Stimulated activated CD4-positive, alpha-beta T cell treated with anti-CD3 and anti-CD28 coated beads, Interleukin-15, amount 100 ng/mL, for 1 hour (primary cell): ENCODE data around the gene LILRA1.
"Not testable (repeated sequence)": the region's sequence is repeated elsewhere in the genome, so short reads cannot be mapped to it uniquely, and the experiment has no call there.

Experiments
- DNase-seq, 2 donors: peaks; one replicate each; pipeline ENCODE4 v3.0.0-alpha.2; 2020; ENCODE audit warnings: low read depth in 1 of 2, low spot score in 1 of 2

The LILRA1 gene

DNA sequence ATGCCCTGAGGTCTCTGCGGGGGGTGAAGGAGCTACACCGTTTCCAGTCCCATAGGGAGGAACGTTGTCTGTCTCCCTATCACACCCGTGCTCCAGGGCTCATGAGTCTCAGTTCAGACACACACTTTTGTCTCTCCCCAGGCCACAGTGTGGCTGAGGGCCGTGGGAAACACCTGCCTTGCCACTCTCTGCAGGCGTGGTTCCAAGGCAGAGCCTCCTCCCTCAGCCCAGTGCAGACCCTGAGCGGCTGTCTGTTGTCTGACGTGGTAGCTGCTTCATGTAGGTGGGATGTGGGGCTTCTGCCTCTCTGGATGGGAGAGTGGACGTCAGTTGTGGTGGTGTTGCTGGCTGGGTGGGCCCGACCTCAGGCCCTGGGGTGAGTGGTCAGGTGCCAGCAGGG lies 30.8 kb downstream of the LILRA1 start:
- DNase-seq: not testable (repeated sequence)

DNA sequence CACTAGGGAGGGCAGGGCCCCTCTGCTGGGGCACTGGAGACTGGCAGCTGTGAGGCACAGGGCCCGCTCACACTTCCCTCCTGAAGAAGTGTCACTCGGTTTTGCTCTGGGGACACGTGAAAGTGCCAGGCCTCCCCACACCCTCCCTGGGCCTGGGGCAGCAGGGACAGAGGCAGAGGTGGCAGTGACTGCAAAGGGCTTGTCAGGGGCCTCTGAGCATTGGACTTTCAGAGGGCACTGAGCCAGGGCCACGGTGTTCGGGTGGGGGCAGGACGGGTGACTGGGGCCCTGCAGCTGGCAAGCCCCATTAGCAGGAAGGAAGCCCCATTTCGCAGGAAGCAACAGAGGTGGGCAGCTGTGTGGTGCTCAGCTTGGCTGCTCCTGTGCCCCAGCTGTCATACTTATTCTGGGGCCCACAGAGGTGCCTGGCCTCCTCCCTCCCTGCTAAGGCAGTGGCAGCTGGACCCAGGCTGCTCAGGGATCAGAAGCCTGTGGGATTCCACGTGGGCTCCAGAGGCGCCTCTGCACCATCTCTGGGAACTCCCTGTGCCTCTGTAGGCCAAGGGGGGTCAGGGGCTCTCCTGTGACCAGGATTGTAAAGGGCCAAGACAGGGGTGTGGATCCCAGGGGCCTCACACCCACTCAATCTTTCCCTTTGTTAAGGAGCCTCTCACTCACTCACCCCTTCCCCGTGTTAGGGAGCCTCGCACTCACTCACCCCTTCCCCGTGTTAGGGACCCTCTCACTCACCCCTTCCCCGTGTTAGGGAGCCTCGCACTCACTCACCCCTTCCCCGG lies 31.7 kb downstream of the LILRA1 start:
- not testable (repeated sequence) for DNase-seq

DNA sequence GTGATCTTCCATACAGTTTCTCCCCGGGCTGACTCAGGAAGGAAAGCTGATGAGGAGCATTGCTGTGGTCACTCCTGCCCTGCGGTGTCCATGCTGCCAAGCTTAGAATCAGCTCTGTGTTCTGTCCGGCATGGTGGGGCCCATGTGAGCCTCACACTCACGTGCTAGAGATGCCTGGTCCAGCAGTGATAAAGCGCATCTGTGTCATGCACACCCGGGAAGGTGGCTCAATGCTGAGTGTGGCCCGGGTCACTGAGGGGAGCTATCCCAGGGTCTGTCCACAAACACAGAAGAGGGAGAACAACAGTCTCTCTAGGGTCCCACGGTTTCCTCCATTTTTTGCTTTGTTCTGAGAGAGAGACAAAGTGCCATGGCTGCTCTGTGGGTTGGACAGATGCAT lies 33.3 kb downstream of the LILRA1 start:
- DNase-seq: no peak

DNA sequence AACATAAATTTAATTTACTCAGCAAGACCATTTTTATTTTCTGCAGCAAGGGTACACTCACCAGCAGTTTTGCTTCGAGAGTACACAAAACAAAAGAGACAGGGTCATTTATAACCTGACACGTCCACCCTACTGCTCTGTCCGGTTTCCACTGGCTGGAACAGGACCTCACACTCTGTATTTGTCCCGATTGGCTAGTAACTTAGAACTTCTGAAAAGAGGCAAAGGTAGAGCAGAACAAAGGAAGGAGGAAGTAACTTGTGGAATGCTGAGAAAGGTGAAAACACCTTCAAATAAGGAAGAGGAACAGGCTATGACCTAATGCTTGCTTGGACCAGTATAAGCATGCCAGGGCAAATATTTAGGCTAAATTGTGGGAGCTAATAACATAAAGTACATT lies 34.5 kb downstream of the LILRA1 start:
- not testable (repeated sequence) for DNase-seq

DNA sequence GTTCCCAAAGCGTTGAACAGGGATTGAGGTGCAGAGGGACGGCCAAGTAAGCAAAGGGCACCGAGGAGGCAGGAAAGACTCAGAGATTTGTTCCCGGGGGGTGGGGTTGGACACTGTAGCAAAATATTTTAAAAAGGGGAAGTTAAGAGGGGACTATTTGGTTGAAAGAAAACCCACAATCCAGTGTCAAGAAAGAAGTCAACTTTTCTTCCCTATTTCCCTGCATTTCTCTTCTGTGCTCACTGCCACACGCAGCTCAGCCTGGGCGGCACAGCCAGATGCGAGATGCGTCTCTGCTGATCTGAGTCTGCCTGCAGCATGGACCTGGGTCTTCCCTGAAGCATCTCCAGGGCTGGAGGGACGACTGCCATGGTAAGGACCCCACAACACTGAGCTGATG lies 36.8 kb downstream of the LILRA1 start, which contains the start of gene LILRB1:
Gene LILRB1 (plus strand): TSS at position 223 of the 400 bp plus-strand sequence. CDS start 590 bp downstream, outside the sequence.
- DNase-seq: not testable (repeated sequence)

DNA sequence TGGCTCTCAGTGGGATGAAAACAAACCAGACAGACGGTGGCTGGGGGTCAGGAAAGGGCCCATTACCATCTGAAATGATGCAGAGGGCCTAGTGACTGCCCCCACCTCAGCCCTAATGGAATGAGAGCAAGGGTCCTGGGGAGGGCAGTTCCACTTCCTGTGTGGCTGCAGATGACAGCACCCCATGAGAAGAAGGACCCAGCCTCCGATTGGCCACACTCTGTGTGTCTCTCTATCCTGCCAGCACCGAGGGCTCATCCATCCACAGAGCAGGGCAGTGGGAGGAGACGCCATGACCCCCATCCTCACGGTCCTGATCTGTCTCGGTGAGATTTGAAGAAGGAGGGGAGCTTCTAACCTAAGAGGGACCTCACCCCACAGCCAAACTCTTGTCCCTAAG lies 37.4 kb downstream of the LILRA1 start:
- DNase-seq: no peak

DNA sequence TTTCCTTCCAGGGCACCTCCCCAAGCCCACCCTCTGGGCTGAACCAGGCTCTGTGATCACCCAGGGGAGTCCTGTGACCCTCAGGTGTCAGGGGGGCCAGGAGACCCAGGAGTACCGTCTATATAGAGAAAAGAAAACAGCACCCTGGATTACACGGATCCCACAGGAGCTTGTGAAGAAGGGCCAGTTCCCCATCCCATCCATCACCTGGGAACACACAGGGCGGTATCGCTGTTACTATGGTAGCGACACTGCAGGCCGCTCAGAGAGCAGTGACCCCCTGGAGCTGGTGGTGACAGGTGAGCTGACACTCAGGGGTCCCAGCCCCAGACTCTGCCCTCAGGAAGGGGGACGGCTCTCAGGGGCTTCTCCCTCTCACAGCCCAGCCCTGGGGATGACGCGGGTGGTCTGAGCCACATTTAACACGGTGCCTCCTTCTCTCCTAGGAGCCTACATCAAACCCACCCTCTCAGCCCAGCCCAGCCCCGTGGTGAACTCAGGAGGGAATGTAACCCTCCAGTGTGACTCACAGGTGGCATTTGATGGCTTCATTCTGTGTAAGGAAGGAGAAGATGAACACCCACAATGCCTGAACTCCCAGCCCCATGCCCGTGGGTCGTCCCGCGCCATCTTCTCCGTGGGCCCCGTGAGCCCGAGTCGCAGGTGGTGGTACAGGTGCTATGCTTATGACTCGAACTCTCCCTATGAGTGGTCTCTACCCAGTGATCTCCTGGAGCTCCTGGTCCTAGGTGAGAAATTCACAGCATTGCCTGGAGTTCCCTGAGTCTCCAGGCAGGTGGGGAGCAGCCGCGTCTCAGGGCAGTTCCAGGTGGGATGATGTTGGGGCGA lies 38.3 kb downstream of the LILRA1 start:
- DNase-seq: not testable (repeated sequence)

DNA sequence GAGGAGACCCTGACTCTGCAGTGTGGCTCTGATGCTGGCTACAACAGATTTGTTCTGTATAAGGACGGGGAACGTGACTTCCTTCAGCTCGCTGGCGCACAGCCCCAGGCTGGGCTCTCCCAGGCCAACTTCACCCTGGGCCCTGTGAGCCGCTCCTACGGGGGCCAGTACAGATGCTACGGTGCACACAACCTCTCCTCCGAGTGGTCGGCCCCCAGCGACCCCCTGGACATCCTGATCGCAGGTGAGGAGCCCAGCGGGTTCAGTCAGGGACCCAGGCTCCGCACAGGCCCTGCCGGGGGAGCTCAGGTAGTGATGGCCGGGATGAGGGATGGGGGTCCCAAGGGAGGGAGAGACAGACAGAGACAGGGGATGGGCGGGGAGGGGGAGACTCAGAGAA lies 39.1 kb downstream of the LILRA1 start:
- not testable (repeated sequence) for DNase-seq

DNA sequence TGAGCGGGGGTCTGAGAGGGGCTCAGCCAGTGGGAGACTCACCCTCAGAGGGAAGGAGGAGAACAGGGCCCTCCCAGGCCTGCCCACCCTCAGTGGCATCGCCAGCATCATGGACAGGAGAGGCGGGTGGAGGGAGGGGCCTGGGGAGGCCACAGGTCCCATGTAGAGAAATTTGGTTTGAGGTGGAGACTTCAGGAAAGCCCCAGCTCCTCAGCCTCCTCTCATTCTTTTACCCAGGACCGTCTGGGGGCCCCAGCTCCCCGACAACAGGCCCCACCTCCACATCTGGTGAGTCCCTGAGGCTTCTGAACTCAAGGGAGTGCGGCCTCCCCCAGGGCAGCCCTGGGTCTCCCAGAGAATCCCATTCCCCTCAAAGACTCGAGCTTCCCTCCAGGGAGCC lies 40.0 kb downstream of the LILRA1 start:
- DNase-seq: no peak

DNA sequence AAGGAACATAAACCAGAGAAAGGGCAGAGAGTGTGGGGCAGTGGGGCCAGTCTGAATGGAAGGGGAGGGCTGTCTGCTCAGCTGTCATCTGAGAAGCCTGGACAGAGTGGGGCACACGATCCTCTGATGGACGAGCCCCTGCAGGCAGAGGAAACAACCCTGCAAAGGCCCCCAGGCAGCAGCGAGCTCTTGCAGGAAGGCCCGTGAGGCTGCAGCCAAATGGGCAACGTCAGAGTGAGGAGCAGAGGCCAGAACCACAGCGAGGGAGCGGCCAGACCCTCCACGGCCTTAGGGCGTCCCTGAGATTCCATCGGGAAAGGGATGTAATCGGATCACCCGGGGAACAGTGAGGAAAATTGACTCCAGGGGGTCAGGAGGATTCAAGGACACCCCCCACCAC lies 42.6 kb downstream of the LILRA1 start:
- DNase-seq: not testable (repeated sequence)

DNA sequence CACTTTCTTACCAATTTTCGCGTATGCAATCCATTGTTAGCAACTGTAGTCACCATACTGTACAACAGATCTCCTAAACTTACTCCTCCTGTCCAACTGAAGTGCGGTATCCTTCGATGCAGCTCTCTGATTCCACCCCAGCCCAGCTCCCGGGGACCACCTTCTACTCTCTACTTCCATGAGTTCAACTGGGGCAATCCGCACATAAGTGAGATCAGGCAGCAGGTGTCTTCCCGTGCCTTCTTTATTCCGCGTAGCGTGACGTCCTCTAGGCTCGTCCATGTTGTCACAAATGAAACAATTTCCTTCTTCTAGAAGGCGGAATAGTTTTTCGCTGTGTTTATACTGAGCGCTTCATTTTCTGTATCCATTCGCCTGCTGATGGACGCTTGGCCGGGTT lies 45.3 kb downstream of the LILRA1 start:
- DNase-seq: no peak

DNA sequence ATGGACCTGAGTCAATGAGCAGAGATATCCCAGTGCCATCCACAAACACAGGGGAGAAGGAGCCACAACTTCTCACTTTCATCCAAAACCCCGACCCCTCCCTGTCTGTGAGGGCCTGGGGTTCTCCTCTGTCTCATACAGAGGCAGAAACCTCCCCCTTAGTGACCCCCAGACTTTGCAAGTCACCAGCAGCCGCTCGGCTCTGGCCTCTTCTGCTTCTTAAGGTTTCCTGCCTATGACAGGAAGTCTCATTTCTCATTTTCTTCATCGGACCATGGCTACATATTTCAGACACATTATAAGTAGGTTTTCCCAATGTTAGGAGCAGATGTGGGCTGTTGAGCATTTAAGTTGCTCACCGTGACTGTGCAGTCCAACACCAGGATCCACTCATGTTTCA lies 49.5 kb downstream of the LILRA1 start:
- not testable (repeated sequence) for DNase-seq

DNA sequence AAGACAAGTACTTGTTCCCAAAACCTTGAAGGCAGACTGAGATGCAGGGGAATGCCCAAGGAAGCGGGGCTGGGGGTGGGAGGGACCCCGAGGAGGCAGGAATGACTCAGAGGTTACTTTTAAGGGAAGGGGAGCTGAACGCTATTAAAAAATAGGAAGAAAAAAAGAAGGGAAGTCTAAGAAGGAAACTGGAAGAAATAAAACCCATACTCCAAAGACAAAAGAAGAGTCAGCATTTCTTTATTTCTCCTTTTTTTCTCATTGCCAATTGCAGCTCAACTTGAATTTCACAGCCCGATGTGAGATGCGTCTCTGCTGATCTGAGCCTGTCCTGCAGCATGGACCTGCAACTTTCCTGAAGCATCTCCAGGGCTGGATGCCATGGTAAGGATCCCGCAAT lies 50.2 kb downstream of the LILRA1 start:
- DNase-seq: not testable (repeated sequence)

DNA sequence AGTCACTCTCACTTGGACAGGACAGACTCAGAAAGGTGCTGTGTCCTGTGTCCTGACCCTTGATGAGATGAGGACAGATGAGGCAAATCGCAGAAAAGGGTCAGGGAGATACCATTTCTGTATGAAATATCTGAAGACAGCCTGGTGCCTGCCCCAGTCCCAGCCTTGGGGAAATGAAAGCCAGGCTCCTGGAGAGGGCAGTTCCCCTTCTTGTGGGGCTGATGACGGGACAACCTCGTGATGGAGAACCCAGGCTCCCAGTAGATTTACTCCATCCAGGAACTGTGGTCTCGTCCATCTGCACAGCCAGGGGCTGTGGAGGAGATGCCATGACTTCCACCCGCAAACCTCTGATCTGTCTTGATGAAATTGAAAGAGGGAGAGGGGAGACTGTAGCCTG lies 50.6 kb downstream of the LILRA1 start:
- DNase-seq: no peak

DNA sequence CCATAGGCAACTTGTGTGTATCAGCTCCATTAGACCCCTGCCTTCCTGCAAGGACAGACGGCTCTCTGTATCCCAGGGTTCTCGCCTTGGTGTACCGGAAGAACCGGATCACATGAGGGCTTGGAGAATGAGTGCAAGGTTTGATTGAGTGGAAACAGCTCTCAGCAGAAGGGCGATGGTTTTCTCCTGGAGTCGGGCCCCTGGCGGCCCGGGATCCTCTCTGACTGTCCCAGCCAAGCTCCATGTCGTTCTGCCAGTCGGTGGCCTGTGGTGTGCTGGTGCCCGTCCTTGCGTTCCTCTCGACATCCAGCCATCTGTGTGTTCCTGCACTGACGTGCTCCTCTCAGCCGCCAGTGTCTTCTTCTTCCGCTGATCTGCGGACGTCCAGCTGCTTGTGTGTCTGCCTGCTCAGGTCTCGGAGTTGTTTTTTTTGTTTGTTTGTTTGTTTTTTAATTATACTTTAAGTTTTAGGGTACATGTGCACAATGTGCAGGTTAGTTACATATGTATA lies 53.0 kb downstream of the LILRA1 start:
- DNase-seq: no peak

DNA sequence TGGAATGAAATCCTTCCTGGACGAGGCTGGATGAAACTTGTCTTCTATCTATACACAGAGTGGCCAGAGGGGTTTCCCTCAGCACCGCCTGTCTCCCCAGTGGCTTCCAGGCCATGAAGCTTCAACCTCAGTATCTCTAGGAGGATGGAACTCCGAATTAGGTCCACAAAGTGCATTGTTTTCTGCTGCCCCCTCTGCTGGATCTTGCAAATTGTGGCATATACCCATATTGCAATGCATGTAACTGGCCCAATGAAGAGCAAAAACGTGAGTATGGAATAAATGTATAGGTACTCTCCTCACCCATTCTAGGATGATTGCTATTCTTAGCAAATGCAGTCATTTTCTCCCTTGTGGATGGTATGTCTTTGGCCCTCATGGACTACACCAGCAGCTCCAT lies 54.7 kb downstream of the LILRA1 start:
- no peak for DNase-seq

DNA sequence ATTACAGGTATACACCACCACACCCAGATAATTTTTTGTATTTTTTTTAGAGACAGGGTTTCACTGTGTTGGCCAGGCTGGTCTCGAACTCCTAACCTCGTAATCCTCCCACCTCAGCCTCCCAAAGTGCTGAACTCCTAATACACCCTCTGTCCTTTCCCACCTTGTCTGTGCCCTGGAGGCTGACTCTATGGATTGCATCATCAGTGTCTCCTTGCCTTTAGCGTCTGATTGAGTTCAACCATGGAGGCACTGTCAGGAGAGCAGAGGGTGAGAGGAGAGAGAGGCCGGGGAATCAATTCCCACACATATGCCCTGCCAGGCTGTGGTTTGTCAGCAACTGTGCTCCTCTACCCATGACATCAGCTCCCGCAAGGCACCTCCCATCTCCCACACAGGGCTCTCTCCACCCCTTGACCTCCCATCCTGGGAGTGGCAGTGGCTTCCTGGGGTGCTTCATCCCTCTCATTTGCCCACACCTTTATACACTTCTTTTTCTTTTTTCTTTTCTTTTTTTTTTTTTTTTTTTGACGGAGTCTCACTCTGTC lies 56.8 kb downstream of the LILRA1 start:
- no peak for DNase-seq
